LNCAP (cell line): ENCODE results near the gene CBX4.

Experiments
- CTCF ChIP-seq: fragments of 450-650 bp; IDR thresholded peaks from 2 replicates; pipeline ENCODE4 v1.5.1; 2017; ENCODE audit warnings: mild to moderate bottlenecking

CBX4 gene

GRCh38 chr17:79826204-79826680, 13.0 kb downstream of the CBX4 start:
- TF ChIP-seq CTCF, result no peak

- TF ChIP-seq CTCF, result no peak
Observed at GRCh38 chr17:79825580-79825921, 13.7 kb downstream of the CBX4 start.

- no peak for TF ChIP-seq CTCF
Observed at GRCh38 chr17:79824893-79825579, 14.2 kb downstream of the CBX4 start.

- TF ChIP-seq CTCF, result no peak
Observed at GRCh38 chr17:79824234-79824633, 15.0 kb downstream of the CBX4 start.

- TF ChIP-seq CTCF, result no peak
Observed at GRCh38 chr17:79822583-79823124, 16.6 kb downstream of the CBX4 start.

- no peak for TF ChIP-seq CTCF
Observed at GRCh38 chr17:79821331-79822095, 17.7 kb downstream of the CBX4 start.

GRCh38 chr17:79820959-79821330, 18.3 kb downstream of the CBX4 start:
- no peak for TF ChIP-seq CTCF
